Colon (tissue), 2 donors: ENCODE results near the gene LGALS3BP.

Experiments used
- FAIRE-seq: peaks from 2 replicates; lab custom pipeline; 2012; peaks lifted over from hg19 to GRCh38; lab: Jason Lieb, UNC
- donor health status: control.
- donor health status: control.

LGALS3BP gene

DNA sequence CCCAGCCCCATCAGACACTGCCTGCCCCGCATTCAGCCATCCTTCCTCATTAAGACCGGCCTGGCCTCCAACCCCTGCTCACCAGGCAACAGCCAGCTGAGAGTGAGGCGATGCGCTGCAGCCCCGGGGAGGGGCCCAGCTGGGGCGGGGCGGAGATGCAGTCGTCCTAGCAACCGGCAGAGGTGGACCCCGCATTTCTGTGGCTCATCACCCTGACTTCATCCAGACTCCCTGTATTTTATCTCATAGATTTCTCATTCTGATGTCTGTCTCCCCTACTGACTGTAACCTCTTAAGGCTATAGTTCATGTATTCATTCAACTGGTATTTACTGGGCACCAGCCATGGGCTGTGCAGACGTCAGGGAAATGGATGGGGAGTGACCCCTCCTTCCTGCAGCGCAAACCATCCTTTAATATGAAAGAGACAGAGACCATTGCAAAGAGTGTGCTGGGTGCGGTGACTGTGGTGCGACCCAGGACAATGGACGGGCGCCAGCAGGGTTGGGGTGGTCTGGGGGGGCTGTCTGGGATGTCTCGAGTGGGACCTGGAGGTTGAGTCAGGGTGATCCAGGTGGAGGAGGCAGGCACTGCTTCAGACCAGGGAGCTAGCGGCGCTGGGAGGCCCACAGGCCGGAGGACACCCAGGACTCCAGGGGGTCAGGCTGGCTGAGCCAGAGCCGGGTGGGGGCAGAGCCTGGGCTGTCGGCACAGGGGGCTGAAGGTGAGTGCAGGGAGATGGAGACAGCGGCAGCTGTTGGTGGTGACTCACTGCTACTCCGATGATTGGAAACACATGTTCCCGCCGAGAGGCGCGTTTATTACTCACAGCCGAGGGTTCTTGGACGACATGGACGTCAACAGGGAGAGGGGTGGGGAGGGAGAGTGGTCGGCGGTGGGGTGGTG, 44.1 kb downstream of the LGALS3BP start:
- no peak for FAIRE-seq

DNA sequence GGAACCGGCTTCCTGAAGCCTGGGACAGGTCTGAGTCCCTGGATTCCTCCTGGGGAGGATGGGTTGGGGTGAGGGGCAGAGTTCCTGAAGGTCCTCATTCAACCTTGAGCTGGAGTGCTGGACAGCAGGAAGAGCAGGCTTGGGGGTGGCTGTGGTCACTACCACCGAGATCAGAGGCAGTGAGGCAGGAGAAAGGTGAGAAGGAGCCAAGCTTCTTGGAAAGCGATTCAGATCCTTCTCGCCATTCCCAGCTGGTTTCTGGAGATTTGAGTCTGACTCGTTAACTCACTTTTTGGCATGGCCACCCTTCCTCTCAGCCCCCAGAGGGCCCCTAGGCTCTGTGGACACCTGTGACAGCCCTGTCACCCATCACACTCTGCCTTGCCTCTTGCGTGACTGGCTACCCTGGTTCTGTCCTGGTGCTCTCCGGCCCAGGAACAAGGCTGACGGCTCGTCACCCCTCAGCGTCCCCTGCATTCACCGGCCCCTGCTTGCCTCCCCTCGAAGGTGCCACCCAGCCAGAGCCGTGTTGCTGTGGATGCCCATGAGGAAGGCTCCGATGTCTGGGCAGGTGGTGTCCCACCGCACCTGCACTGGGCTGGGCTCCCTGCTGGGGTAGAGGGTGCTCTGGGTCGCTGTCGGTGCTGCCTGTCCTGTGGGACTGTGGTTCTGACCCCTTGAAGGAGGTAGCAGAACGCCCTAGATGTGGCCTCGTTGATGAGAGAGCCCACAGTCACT, 44.9 kb downstream of the LGALS3BP start:
- no peak for FAIRE-seq

DNA sequence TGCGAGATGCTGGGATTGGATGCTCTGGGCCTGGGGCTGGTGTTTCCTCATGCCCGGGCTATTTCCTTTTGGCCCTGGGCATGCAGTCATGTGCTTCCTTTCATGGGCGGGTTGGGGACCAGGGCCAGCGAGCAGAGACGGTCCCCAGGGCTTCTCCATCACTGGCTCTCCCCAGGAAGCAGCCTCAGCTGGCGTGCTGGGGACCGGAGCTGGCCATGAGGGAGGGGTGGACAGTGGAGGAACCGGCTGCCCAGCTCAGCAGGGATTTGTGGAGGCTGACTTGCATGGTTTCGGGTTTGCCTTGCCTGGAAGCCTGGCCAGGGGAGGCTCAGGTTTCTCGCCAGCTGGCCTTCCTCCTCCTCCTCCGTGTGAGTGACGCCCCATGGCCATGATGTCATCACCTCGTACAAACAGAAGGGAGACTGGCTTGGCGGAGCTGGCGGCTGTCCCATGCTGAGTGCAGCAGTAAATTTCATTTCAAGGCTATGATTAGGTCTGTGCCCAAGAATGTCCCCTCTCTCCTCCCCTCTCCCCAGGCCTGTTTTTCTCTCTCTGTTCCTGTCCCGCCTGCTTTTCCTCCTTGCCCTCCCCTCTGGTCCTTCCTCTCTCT, 45.7 kb downstream of the LGALS3BP start:
- no peak for FAIRE-seq

DNA sequence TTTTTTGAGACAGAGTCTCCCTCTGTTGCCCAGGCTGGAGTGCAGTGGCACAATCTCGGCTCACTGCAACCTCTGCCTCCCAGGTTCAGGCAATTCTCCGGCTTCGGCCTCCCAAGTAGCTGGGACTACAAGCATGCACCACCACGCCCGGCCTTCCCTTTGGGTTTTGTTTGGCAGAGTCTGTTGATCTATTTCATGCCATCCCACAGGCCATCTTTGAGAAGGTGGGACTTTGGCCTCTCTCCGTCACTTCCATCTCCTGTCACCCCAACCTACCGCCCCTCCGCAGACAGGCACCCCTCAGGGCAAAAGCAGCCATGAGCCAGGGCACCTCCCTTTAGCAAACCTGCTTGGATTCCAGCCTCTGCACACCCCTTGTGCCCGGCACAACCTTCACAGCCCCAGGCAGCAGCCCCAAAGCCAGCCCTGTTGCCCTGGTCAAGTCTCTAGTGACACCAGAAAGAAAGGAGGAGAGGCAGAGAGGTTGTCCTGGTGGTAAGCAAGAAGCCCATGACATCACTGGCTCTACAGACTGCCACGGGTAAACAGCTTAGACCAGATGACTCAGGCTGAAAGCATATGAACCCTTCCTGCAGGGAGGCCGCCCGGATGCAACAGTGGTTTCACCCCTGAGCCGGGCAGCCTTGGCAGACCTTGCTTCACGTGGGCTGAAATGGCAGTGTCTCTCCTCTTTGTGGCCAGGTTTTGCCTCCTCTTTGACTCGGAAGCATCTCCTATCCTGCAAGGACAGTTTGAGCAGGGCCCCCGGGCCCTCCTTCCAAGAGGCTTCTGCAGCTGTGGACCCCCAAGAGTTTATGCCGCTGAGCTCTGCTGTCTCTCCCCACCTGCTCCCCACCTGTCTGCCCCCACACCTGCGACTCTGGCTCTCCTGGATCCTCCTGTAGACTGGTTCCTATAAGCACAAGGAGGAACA, 46.4 kb downstream of the LGALS3BP start:
- FAIRE-seq, result no peak

DNA sequence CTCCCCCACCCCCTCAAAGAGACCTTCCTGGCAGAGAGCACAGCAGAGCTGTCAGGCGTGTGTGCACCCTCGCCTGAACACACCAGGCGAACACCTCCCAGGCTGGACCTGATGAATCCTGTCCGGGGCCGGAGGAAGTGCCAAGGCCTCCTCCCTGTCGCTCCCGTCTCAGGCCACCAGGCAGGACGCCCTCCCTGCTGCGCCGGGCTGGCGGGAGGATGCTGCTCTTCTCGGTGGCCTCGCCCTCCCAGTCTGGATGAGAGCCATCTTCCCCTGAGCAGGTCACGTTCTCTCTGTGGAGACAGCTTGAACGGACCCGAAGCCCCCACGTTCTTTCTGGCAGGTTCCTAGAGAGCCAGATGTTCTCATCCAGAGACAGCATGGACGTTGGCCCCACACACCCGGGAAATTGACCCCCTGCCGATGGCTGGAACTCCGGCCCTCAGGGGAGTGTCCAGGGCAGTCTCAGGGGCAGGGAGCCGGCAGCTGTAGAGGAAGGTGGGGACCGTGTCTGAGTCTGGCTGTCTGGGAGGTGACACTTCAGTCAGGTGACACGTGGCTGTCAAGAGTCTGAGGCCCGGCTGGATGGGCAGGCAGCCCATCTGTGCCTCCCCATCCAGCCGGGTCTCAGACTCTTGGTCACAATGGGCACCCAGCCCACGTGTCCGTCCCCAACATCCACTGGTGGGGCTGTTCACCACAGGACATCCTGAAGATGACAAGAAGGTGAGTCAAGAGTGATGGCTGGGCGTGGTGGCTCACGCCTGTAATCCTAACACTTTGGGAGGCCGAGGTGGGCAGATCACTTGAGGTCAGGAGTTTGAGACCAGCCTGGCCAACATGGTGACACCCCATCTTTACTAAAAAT, 49.6 kb downstream of the LGALS3BP start:
- no peak for FAIRE-seq

DNA sequence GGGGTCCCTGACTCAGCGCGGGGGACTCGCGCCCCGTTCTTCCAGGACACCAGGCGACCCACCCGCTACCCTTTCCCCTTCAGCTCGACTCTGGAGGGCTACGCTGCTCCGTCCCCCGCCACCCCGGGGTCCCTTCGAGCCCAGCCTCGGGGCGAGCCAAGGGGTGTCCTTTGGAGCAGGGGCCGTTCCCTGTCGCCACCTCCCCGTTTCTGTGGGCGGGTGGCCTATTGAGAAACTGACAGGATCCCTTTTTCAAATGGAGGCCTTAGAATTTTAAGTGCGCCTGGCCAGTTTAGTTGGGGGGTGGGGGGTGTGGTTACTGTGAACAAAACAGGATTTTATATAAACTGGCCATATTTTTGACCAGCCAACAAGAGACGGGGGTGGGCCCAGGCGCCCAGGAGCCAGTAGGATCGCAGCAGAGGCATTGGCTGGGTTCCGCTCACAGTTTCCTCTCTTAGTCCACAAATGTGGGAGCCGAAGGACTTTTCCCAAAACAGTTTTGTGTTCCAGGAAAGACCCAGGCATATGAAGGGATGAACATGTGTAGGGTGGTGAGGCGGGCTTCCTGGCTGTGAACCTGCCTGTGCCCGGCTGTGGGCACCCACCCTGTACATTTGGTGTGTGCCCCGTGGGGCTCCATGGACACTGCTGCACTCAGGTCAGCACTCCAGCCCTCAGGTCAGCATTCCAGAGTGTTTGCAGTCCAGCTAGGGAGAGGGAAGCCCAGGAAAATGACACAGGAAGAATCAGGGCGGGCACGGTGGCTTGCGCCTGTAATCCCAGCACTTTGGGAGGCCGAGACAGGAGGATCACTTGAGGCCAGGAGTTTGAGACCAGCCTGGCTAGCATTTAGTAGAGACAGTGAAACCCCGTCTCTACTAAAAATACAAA, 53.8 kb downstream of the LGALS3BP start:
- no peak for FAIRE-seq

DNA sequence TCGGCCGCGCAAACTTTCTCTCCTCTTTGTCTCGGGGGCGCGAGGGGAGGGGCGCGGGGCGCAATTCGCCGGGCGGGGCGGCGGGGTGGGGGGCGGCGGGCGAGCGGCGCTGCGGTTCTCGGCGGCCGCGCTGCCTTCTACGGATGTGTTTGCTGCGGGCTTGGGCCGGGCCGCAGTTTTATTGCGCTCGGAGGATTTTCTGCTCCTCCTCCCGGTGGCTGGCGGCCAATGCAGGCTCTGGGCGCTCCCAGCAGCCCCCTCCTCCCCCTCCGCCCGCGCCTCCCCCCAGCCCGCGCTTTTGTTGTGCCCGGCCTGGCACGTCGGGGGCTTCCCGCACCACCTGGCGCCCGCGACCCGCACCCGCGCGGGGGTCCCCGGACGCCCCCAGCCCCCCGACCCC, 54.5 kb downstream of the LGALS3BP start, which contains the start of gene TIMP2:
Gene TIMP2 (minus strand): TSS at position 154 of the 400 bp plus-strand sequence. CDS start 299 bp downstream, outside the sequence.
- no peak for FAIRE-seq

DNA sequence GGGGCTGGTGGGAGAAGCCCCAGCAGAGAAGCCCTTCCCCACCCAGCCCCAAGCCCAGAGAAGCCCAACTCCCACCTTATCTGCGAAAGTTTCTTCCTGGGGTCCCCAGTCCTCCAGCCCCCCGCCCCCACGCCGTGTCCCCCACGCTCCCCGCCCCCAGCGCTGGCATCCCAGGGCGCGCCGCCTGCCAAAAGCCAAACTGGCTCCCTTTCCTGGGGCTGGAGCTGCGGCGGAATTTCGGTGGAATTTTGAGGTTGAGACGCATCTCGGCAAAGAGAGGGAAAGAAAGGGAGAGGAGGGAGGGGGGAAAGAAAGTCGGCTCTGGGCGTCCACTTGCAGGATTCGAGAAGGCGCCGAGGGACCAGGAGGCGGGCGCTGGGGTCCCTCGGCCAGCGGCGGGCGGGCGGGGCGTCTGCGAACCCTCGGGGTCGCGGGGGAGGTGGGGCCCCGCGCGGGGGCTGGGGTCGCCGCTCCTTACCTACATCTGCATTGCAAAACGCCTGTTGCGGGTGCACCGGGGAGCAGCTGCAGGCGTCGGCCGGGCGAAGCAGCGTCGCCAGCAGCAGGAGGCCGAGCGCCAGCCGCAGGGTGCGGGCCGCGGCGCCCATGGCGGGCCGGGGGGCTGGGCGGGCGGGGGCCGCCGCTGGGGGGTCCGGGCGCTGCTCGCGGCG, 55.1 kb downstream of the LGALS3BP start:
- no peak for FAIRE-seq

DNA sequence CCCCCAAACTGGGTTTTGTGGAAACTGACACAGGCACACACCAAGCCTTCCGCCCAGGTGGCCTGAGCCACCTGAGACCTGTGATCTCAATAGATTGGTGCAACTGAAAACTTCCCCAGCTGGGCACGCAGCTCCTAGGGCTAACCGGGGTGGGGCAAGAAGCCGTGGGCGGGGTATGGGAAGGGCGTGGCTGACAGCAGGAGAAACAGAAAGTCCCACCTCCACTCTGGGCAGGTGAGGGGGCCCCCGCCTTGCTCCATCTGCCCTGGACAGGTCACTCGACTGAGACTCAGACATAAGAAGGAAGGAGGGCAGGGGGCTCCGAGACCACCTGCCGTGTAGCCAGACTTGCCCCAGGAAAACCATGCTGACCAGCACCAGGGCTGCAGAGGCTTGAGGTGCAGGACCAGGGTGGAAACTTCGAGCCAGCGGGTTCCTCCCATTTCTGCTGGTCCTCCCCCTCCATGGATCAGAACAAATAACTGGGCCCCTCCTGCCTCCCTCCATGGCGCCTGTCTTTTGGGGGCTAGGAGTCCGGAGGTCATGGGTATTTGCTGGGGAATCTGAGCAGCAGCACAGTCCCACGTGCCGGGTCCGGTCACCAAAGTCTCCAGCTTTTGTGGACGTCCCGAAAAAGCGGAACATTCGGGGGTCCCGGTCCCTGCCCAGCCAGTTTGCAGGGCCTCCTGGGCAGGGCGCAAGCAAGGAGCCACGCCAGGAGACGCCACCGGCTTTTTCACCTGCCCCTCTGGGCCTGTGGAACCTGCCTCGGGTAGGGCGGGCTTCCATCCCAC, 55.9 kb downstream of the LGALS3BP start:
- FAIRE-seq, result no peak

DNA sequence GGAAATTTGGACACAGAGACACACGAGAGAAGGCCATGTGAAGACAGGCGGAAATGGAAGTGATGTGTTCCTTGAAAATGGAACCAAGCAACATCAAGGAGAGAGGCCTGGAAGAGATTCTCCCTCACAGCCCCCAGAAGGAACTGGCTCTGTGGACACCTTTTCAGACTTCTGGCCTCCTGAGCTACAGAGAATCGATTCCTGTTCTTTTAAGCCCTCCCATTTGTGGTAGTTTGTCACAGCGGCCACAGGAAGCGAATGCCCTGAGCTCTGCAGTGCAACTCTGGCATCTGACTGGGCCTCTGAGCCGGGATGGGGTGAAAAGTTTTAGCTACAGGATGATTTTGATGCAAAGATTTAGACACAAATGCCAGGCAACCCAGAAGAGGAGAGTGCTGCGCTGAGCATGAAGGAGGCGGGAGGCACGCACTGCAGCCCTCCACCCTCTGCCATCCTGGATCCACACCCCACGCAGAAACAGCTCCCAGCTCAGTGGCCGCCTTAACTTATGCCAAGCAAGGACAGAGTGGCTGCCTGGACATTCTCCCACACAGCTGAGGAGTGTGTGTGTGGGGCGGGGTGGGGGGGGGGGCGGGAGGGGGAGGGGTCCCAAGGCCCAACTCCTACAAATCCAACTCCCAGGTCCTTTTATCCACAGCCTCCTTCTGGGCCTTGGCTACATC, 56.8 kb downstream of the LGALS3BP start:
- no peak for FAIRE-seq

DNA sequence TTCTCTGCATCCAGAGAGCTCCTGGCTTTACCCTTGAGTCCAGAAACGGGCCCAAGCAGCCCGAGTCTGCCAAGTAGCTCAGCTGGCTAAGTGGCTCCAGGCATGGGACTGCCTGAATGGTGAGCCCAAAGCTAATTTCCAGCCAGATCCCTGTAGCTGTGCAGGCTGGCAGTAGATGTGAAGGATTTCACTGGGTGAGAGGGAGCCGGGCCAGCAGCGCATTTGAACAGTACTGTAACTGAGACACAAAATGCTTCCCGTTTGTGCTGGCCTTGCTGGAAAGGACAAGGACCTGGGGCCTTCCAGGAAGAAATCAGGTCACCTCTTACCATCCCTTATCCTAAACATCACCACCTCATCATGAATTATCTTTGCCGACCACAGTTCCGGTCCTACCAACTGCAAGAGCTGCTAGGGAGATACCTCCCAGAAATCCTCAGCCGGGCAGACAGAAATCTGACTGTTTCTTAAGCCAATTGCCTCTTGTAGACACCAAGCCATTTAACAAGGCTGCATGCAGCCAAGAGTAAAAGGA, 58.2 kb downstream of the LGALS3BP start:
- FAIRE-seq, result no peak
